ENCODE measurements around the gene METTL4.

- TF ChIP-seq TEAD4 (IDR thresholded peaks at IDR 0.05; ENCODE audit: low read length): no peak
- TF ChIP-seq TEAD4 (CRISPR knock-in tag; IDR thresholded peaks at IDR 0.05; ENCODE audit: borderline replicate concordance): no peak
- TF ChIP-seq TAF1 (IDR thresholded peaks at IDR 0.05; ENCODE audit: control insufficient read depth, extremely low read depth, insufficient read depth, low read length, severe bottlenecking): no peak
- TF ChIP-seq PRPF4 (IDR thresholded peaks at IDR 0.05; ENCODE audit: insufficient read depth, low read depth, low read length, poor library complexity, severe bottlenecking): no peak
- no peak for TF ChIP-seq ZSCAN32 (CRISPR knock-in tag; IDR thresholded peaks at IDR 0.05)
Observed at GRCh38 chr18:2597639-2598038, 26.3 kb upstream of the METTL4 start.

All from K562 (cell line).